Muscle layer of colon (tissue), 2 donors: ENCODE measurements around the gene RXRA.

Experiments
- H3K27ac ChIP-seq: one replicate; pipeline ENCODE4 v1.7.0; 2013; ENCODE audit warnings: low read depth, mild to moderate bottlenecking, low read length, moderate library complexity
- H3K27me3 ChIP-seq, 2 donors: one replicate each; pipeline ENCODE4 v1.7.0; 2013; ENCODE audit warnings: low read length in 2 of 2, mild to moderate bottlenecking in 2 of 2; ENCODE audit not compliant: insufficient read depth in 2 of 2, control insufficient read depth in 1 of 2
- H3K36me3 ChIP-seq: one replicate; pipeline ENCODE4 v1.7.0; 2013; ENCODE audit warnings: mild to moderate bottlenecking, low read length; ENCODE audit not compliant: insufficient read depth
- H3K4me1 ChIP-seq: one replicate; pipeline ENCODE4 v1.7.0; 2013; ENCODE audit warnings: mild to moderate bottlenecking, low read length; ENCODE audit not compliant: insufficient read depth
- H3K4me3 ChIP-seq, 2 donors: one replicate each; pipeline ENCODE4 v1.7.0; 2013; ENCODE audit warnings: low read length in 2 of 2, low read depth in 1 of 2, mild to moderate bottlenecking in 1 of 2, moderate library complexity in 1 of 2
- H3K9ac ChIP-seq: one replicate; pipeline ENCODE4 v1.7.0; 2013; ENCODE audit warnings: low read length
- H3K9me3 ChIP-seq: one replicate; pipeline ENCODE4 v1.7.0; 2013; ENCODE audit warnings: mild to moderate bottlenecking, low read length
- donor health status: abdominal sarcoma.
- donor health status: Adenocarcinoma of cecum.

The RXRA gene

DNA sequence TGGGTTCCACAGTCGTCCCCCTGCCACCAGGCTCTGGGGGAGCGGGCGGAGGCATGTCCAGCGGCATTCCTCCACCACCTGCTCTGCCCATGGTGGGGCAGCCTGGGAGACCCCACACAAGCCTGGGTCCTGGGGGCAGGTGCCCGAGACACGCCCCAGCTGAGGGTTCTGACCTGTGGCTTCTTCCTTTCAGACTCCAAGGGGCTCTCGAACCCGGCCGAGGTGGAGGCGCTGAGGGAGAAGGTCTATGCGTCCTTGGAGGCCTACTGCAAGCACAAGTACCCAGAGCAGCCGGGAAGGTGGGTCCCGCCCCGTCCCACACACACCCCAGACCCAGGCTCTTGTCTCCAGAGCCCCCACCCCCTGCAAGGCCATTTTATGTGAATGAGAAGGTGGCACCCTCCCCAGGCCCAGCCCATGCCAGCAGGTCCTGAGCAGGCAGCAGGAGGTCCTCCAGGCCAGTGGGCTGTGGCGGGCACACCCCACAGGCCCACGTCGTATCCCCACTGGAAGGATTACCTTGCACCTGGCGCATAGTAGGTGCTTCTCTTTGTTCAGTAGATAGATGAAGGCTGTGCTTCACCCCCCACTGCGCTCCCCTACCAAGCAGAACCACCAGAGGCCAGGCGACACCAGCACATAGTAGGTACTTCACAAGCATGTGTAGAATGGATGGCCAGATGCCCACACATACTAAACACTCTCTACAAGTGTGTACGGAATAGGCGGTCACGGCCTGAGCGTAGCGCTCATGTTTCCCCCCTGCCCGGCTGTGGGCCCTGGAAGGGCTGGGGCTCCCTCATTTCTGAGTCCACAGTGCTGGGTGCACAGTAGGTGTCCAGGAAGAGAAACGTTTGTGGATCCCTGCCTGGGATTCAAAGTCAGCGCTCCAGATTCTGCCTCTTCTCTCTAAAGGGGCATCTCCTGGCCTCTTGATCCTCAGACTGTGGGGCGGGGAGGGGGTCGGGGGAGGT is 107.9 kb downstream of the RXRA start:
- Histone ChIP-seq H3K27me3 (no peaks in the 10 kb centered on the region), H3K9ac (no peak overlapping the region), H3K27ac (peak overlapping the region; percentile 68), H3K4me3 (peak overlapping the region in 1 of 2 donors; percentile 10), H3K4me1 (peaks cover 59% of the 10 kb centered on the region), H3K36me3 (peaks cover 27% of the 10 kb centered on the region), H3K9me3 (no peaks in the 10 kb centered on the region)

DNA sequence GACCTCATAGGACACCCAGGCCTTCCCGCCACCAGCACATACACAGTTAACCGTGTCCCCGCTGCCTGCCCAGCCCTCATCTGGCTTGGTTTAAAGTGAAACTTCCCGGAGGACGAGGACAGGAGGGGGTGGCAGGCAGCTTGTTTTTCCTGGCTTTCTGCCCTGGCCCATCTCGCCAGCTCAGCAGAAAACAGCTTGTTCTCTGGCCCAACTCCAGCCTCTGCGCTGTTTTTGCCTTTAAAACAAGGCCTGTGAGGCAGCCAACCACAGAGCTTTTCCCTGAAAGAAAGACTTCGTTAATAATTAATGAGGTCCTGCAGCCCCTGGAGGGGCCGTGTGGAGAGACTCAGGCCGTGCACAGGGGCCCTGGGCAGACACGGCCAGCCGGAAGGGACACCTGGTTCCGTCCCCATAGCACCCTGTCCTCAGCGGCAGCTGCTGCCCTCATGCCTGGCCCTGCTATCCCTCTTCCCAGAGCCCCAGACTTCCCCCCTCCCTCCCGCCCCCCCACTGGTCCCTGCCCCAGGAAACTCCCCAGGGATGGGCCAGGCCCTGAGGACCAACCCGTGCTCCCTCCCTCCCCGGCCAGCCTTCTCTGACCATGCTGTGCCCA is 108.7 kb downstream of the RXRA start:
- Histone ChIP-seq H3K4me1 (peaks cover 59% of the 10 kb centered on the region), H3K4me3 (no peak overlapping the region), H3K27ac (peak overlapping the region; percentile 82), H3K36me3 (peaks cover 23% of the 10 kb centered on the region), H3K27me3 (no peaks in the 10 kb centered on the region), H3K9ac (no peak overlapping the region), H3K9me3 (no peaks in the 10 kb centered on the region)

DNA sequence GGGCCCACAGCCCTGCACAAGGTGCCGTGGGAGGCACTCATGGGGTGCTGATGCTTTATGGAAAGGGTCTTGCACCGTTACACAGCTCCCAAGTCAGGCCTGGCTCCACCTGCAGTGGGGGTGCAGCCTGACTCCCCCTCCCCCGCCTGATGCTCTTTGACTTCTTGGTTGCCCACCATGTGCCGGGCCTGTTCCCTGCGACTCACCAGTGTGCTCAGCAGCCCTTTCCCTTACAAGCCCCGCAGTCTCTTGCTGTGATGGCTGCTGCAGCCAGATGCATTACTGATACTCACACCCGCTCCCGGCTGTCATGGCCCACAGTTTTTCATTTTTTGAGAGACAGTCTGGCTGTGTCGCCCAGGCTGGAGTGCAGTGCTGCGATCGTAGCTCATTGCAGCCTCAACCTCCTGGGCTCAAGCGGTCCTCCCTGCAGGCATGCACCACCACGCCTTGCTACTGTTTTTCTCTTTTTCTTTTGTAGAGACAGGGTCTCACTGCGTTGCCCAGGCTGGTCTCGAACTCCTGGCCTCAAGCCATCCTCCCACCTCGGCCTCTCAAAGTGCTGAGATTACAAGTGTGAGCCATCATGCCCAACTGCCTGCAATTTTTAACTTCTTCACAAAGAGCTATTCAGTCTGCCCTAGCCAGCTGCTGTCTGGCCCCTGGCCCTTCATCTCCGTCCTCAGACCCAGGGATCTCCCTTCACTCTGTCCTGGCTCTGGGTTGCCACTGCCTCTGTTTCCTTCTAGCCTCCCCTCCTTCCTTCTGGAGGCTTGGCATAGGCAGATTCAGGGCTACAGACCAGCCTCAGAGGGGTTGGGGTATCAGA is 109.5 kb downstream of the RXRA start:
- peak overlapping the region; percentile 82 for H3K27ac ChIP-seq
- H3K4me3 ChIP-seq, result no peak overlapping the region
- no peaks in the 10 kb centered on the region for H3K9me3 ChIP-seq
- H3K27me3 ChIP-seq, result no peaks in the 10 kb centered on the region
- H3K9ac ChIP-seq, result no peak overlapping the region
- peaks cover 23% of the 10 kb centered on the region for H3K36me3 ChIP-seq
- peaks cover 59% of the 10 kb centered on the region for H3K4me1 ChIP-seq

DNA sequence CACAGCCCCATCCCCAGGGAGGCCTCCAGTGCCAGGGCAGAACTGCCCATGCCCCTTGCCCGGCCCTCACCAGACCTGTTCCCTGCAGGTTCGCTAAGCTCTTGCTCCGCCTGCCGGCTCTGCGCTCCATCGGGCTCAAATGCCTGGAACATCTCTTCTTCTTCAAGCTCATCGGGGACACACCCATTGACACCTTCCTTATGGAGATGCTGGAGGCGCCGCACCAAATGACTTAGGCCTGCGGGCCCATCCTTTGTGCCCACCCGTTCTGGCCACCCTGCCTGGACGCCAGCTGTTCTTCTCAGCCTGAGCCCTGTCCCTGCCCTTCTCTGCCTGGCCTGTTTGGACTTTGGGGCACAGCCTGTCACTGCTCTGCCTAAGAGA is 110.1 kb downstream of the RXRA start:
- Histone ChIP-seq H3K27me3 (no peaks in the 10 kb centered on the region), H3K36me3 (peaks cover 23% of the 10 kb centered on the region), H3K27ac (peak overlapping the region; percentile 82), H3K9ac (no peak overlapping the region), H3K9me3 (no peaks in the 10 kb centered on the region), H3K4me1 (peaks cover 54% of the 10 kb centered on the region), H3K4me3 (no peak overlapping the region)

DNA sequence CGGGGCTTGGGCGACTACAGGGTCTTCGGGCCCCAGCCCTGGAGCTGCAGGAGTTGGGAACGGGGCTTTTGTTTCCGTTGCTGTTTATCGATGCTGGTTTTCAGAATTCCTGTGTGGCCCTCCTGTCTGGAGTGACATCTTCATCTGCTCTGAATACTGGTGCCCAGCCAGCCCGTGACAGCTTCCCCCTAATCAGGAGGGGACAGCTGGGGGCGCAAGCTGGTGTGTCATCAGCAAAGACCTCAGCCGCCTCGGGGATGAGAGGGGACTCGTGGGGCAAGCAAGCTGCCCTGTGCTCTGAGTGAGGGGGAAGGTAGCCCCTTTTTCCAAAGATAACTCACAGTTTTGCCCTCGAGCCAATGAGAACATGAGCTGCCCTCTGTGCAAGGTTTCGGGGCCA is 110.7 kb downstream of the RXRA start:
- Histone ChIP-seq H3K27me3 (peaks cover 0 to 2% of the 10 kb centered on the region in 2 donors), H3K36me3 (peaks cover 20% of the 10 kb centered on the region), H3K9ac (no peak overlapping the region), H3K4me1 (peaks cover 54% of the 10 kb centered on the region), H3K4me3 (no peak overlapping the region), H3K27ac (peak overlapping the region; percentile 17), H3K9me3 (no peaks in the 10 kb centered on the region)

DNA sequence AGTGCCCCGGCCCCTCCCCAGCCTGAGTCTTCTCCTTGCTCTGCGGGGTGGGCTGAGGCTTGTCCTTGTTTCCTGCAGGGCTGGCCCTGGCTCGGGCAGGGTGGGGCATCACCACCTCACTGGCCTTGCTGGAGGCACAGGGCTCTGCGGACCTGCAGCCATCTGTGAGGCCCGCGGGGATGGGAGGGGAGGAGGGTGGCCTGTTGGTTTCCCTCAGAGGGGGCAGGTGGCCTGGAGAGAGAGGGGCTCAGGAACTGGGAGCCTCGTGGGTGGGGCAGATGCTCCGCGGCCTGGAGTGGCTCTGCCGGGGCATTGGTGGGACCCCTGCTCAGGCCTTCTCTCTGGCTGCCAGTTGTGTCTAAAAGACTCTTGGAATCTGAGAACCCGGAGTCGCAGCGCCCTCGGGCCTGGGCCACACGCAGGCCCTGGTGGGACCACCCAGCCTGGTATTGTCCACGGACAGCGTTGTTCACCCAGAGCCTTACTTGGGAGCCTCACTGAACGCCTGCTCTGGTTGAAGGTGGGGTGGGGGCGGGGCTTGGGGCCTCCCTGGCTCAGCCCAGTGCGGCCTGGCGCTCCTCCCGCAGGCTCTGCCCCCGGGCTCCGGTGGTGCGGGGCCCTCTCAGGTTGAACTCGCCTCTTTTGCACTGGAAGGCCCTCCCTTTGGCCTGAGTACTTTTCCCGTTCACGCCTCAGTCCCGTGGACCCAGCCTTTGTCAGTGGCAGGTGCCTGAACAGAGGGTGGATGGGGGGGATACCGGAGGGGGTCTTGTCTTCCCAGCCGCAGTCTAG is 111.3 kb downstream of the RXRA start:
- peaks cover 18% of the 10 kb centered on the region for H3K36me3 ChIP-seq
- no peak overlapping the region for H3K9ac ChIP-seq
- H3K9me3 ChIP-seq, result no peaks in the 10 kb centered on the region
- peaks cover 0 to 9% of the 10 kb centered on the region in 2 donors for H3K27me3 ChIP-seq
- peak overlapping the region; percentile 17 for H3K27ac ChIP-seq
- peaks cover 58% of the 10 kb centered on the region for H3K4me1 ChIP-seq
- H3K4me3 ChIP-seq, result no peak overlapping the region

DNA sequence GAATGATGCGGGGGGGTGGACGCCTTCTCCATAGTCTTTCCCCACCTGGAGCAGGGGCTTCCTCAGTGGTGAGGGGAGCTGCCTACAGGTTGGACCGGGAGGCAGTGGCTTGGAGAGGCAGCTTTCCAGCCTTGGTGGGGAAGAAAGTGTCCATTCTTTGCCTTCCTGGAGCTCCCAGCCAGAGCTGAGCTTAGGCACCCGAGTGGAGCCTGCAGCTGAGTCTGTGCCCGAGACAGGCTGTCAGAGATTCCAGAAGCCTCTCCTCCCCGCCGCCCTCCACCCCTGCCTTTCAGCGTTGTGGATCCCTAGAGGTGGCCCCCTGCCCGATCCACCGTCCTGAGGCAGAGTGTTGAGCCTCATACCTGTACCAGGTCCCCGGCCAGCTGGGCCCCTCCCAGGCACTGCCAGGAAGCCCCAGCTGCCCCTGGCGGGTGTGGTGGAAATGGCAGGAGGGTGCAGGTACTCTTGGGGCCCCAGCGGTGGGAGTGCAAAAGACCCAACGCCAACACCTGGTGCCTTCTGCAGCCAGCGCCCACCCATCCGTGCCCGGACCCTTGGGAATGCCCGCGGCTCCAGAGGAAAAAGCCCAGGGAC is 112.0 kb downstream of the RXRA start:
- H3K9me3 ChIP-seq, result no peaks in the 10 kb centered on the region
- no peak overlapping the region for H3K27ac ChIP-seq
- peaks cover 59% of the 10 kb centered on the region for H3K4me1 ChIP-seq
- peaks cover 0 to 12% of the 10 kb centered on the region in 2 donors for H3K27me3 ChIP-seq
- H3K36me3 ChIP-seq, result peaks cover 18% of the 10 kb centered on the region
- H3K9ac ChIP-seq, result no peak overlapping the region
- H3K4me3 ChIP-seq, result no peak overlapping the region

DNA sequence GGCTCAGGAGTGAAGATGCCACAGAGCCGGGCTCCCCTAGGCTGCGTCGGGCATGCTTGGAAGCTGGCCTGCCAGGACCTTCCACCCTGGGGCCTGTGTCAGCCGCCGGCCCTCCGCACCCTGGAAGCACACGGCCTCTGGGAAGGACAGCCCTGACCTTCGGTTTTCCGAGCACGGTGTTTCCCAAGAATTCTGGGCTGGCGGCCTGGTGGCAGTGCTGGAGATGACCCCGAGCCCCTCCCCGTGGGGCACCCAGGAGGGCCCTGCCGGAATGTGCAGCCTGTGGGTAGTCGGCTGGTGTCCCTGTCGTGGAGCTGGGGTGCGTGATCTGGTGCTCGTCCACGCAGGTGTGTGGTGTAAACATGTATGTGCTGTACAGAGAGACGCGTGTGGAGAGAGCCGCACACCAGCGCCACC is 113.1 kb downstream of the RXRA start:
- H3K36me3 ChIP-seq, result peaks cover 9% of the 10 kb centered on the region
- H3K27me3 ChIP-seq, result peaks cover 0 to 17% of the 10 kb centered on the region in 2 donors
- H3K9me3 ChIP-seq, result no peaks in the 10 kb centered on the region
- peaks cover 58% of the 10 kb centered on the region for H3K4me1 ChIP-seq
- H3K4me3 ChIP-seq, result no peak overlapping the region
- no peak overlapping the region for H3K27ac ChIP-seq
- H3K9ac ChIP-seq, result no peak overlapping the region

DNA sequence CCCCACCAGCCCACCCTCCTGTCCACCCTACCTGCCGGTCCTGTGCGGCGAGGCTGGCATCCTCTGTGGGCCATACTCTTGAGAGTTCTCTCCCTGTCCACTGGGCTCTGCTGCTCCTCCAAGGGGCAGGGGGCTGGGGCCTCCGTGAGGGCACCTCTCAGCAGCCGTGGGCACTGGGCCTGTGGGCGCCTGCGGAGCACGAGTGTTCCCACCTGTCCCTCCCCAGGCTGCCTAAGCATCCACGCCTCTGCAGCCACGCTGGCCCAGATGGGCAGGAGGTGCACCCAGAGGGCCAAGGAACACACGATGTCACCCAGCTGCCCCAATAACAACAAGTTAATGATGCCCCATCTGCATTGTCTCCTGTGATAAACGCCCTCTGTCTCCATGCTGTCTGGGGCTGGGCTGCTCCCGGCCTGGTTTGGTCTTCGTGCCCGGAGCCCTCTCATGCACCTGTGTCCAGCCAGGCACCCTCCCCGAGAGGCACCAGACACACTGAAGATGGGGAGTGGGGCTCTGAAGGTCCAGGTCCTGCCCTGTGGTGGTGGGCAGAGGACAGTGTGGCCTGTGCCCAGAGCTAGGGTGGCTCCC is 114.5 kb downstream of the RXRA start:
- H3K27ac ChIP-seq, result no peak overlapping the region
- no peak overlapping the region for H3K4me3 ChIP-seq
- peaks cover 0 to 17% of the 10 kb centered on the region in 2 donors for H3K27me3 ChIP-seq
- no peak overlapping the region for H3K9ac ChIP-seq
- no peaks in the 10 kb centered on the region for H3K9me3 ChIP-seq
- H3K36me3 ChIP-seq, result peaks cover 8% of the 10 kb centered on the region
- H3K4me1 ChIP-seq, result peaks cover 49% of the 10 kb centered on the region
